Measurements from ENCODE around the gene STON2.

Gene STON2

DNA sequence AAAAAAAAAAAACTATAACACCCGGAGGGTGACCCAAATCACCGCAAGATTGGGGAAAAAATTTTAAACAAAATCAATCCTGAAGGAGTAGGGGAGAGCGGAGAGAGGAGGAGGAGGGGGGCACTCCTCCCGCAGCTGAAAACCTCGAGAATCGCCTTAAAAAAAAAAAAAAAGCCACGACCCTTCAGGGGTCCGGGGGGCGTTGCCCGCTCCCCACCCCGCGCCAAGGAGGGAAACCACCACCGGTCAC, 179.6 kb downstream of the STON2 start:
- no peak for DNase-seq

GRCh38 chr14:81219759-81220579, 180.2 kb downstream of the STON2 start:
- no peak for DNase-seq

- DNase-seq = peak; percentile 80 to 91
These were observed 180.8 kb downstream of the STON2 start for GRCh38 chr14:81219210-81219758.

DNA sequence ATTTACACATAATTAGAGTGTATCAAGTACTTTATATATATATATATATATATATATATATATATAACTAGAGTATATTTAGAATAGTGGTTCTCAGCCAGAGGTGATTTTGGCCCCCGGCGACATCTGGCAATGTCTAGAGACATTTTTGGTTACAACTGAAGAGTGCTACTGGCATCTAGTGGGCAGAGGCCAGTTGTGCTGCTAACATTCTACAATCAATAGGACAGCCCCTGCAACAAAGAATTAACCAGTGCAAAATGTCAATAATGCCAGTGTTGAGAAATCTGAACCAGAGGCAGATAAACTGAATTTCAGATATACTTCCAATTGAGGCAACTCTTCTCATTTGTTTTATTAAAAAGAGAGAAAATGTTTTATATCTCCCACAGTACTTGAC, 188.3 kb downstream of the STON2 start:
- no peak for DNase-seq

All from cerebellar nuclear complex (tissue), 1 donor.